B cell (primary cell): ENCODE measurements around the gene PUM2. TPM values are rescaled to one million over a fixed set of nuclear protein-coding genes. Genes with fewer than 3 reads are reported as not detected.

Source experiments
- ATAC-seq: fragments of 200-7000 bp; cut with Tn5 transposase; one replicate; pipeline ENCODE4 v1.10.0; 2021; ENCODE audit warnings: low read depth, mild to moderate bottlenecking, moderate number of reproducible peaks, moderate library complexity
- CTCF ChIA-PET: fragments of 350-600 bp; sonication (Branson Sonifier 250); formaldehyde crosslinking; loops from one replicate; lab custom pipeline; 2021; ENCODE audit warnings: antibody characterized with exemption, inconsistent platforms; lab: Charles Lee
- POLR2A ChIA-PET: fragments of 350-600 bp; sonication (Branson Sonifier 250); formaldehyde crosslinking; loops from one replicate; lab custom pipeline; 2021; ENCODE audit warnings: antibody characterized with exemption; lab: Charles Lee
- DNase-seq: peaks from one replicate; pipeline ENCODE4 v3.0.0; 2013
- H2AFZ ChIP-seq: 2 replicates; pipeline ENCODE4 v1.6.1; 2012; ENCODE audit warnings: mild to moderate bottlenecking, low read depth, low read length; ENCODE audit not compliant: insufficient read depth, poor library complexity, severe bottlenecking
- H3K27ac ChIP-seq, 2 donors: 1 replicate in 1 of 2; 2 replicates in 1 of 2; pipeline ENCODE4 v1.5.1; 2012 to 2013; ENCODE audit warnings: low read length in 2 of 2, mild to moderate bottlenecking in 2 of 2, moderate library complexity in 1 of 2
- H3K27me3 ChIP-seq, 4 experiments: fragments of 200-600 bp in 1 of 4; sonication (generic) in 1 of 4; replicated peaks in 1 of 4; 1 replicate in 2 of 4; 2 replicates in 2 of 4; pipeline versions ENCODE4 v1.6.1 to v1.7.0; 2013 to 2016; ENCODE audit warnings: low read length in 3 of 4, mild to moderate bottlenecking in 2 of 4, mixed read lengths in 1 of 4, moderate library complexity in 1 of 4; ENCODE audit not compliant: insufficient read depth in 4 of 4, control insufficient read depth in 3 of 4; ENCODE audit errors: control extremely low read depth in 1 of 4
- H3K36me3 ChIP-seq, 2 experiments: replicated peaks in 1 of 2; 1 replicate in 1 of 2; 2 replicates in 1 of 2; pipeline versions ENCODE4 v1.6.1 to v1.7.1; 2013; ENCODE audit warnings: low read length in 1 of 2; ENCODE audit not compliant: insufficient read depth in 2 of 2, control insufficient read depth in 1 of 2; ENCODE audit errors: control extremely low read depth in 1 of 2, extremely low read depth in 1 of 2
- H3K4me1 ChIP-seq, 2 donors: fragments of 200-600 bp in 1 of 2; sonication (generic) in 1 of 2; 1 replicate in 1 of 2; 2 replicates in 1 of 2; pipeline versions ENCODE4 v1.5.1 to v1.6.1; 2013 to 2017; ENCODE audit warnings: low read length in 2 of 2; ENCODE audit not compliant: control insufficient read depth in 2 of 2, insufficient read depth in 2 of 2
- H3K4me2 ChIP-seq: replicated peaks from 2 replicates; pipeline ENCODE3; 2012; ENCODE audit warnings: mild to moderate bottlenecking, low read depth, low read length; ENCODE audit not compliant: poor library complexity, severe bottlenecking
- H3K4me3 ChIP-seq, 5 experiments: fragments of 200-600 bp in 1 of 5; sonication (generic) in 1 of 5; 1 replicate in 3 of 5; 2 replicates in 2 of 5; pipeline versions ENCODE4 v1.5.1 to v1.7.0; 2011 to 2016; ENCODE audit warnings: low read length in 4 of 5, mild to moderate bottlenecking in 4 of 5, low read depth in 2 of 5, control low read depth in 1 of 5, moderate library complexity in 1 of 5; ENCODE audit not compliant: insufficient read depth in 1 of 5; ENCODE audit errors: control extremely low read depth in 1 of 5, extremely low read depth in 1 of 5
- H3K79me2 ChIP-seq: fragments of 200-600 bp; sonication (generic); one replicate; pipeline ENCODE4 v1.6.0; 2016; ENCODE audit warnings: low read length; ENCODE audit not compliant: control insufficient read depth, insufficient read depth
- H3K9ac ChIP-seq: fragments of 200-600 bp; sonication (generic); 2 replicates; pipeline ENCODE4 v1.6.1; 2017; ENCODE audit warnings: mild to moderate bottlenecking, low read length, moderate library complexity
- H3K9me3 ChIP-seq, 3 donors: one replicate each; pipeline versions ENCODE4 v1.6.1 to v1.7.1; 2013; ENCODE audit warnings: low read length in 2 of 3; ENCODE audit not compliant: control insufficient read depth in 2 of 3, insufficient read depth in 1 of 3; ENCODE audit errors: control extremely low read depth in 1 of 3
- H4K20me1 ChIP-seq: 2 replicates; pipeline ENCODE4 v1.6.0; 2012; ENCODE audit warnings: mild to moderate bottlenecking, low read length; ENCODE audit not compliant: insufficient read depth, control insufficient read depth, poor library complexity, severe bottlenecking
- H3K27ac Mint-ChIP-seq: one replicate; pipeline ENCODE4 v1.8.0; 2021; ENCODE audit warnings: mixed read lengths
- H3K27me3 Mint-ChIP-seq: one replicate; pipeline ENCODE4 v1.8.0; 2021; ENCODE audit warnings: mixed read lengths
- H3K4me1 Mint-ChIP-seq: one replicate; pipeline ENCODE4 v1.8.0; 2021; ENCODE audit warnings: mixed read lengths
- H3K4me3 Mint-ChIP-seq: one replicate; pipeline ENCODE4 v1.8.0; 2021; ENCODE audit warnings: mixed read lengths
- H3K9me3 Mint-ChIP-seq: one replicate; pipeline ENCODE4 v1.8.0; 2022; ENCODE audit warnings: mixed read lengths; ENCODE audit not compliant: insufficient read depth
- EZH2 ChIP-seq: IDR thresholded peaks from 2 replicates; pipeline ENCODE4 v1.6.1; 2012; ENCODE audit warnings: borderline replicate concordance, low read depth, mild to moderate bottlenecking, moderate library complexity, low read length; ENCODE audit not compliant: insufficient read depth, poor library complexity, severe bottlenecking
- whole genome bisulfite sequencing: methylation state at CpG from one replicate; pipeline ENCODE4 v1.1.5; 2013; ENCODE audit warnings: missing lambda C conversion rate; ENCODE audit not compliant: insufficient coverage; 5-methylcytosine and 5-hydroxymethylcytosine counted together
- intact Hi-C: fragments of 100-400 bp; cut with micrococcal nuclease; formaldehyde crosslinking; loops from one replicate; pipeline ENCODE4 v1.10.0; 2022
- polyA plus RNA-seq: library from polyadenylated mRNA; depleted of rRNA; stranded (reverse); fragments of >200 nt; gene quantifications from 2 replicates; pipeline ENCODE4 v1.2.3, GENCODE V29; 2012
- total RNA-seq, 2 donors: library from RNA; stranded (reverse); fragments of 120-200 nt in 1 of 2; gene quantifications; 1 replicate in 1 of 2; 2 replicates in 1 of 2; pipeline versions ENCODE4 v1.2.3 to v1.2.4, GENCODE V29; 2013 to 2022
- TF ChIP-seq, protein P1 (sequence below): fragments of 200-600 bp; IDR thresholded peaks from one replicate; pipeline ENCODE4 v1.8.0; 2022; ENCODE audit warnings: antibody characterized with exemption, mild to moderate bottlenecking

PUM2 gene
- total and polyA plus RNA-seq, 2 donors (not counting 1 experiment from before 2014, with no cell fraction given): 21.1 to 151 TPM

DNA sequence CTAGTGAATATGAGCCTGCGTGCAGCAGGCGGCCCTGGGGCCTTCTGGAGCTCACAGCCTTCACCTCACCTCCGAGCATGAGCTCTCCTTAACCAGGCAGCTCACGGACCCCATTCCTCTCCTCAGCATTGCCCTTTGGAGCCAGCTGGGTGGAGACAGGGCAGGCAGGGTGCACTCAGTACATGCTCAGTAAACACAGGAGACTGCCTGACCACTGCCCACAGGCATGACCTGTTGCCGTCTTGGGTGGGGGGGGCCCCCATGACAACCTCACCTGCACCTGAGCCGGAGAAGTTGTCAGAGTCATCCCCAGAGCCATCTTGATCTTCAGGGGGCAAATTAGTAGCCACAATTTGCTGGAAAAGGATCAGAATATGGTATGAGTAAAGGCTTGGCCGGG lies 145.6 kb downstream of the PUM2 start:
- no peak for TF ChIP-seq EZH2
- TF ChIP-seq, protein P1, sequence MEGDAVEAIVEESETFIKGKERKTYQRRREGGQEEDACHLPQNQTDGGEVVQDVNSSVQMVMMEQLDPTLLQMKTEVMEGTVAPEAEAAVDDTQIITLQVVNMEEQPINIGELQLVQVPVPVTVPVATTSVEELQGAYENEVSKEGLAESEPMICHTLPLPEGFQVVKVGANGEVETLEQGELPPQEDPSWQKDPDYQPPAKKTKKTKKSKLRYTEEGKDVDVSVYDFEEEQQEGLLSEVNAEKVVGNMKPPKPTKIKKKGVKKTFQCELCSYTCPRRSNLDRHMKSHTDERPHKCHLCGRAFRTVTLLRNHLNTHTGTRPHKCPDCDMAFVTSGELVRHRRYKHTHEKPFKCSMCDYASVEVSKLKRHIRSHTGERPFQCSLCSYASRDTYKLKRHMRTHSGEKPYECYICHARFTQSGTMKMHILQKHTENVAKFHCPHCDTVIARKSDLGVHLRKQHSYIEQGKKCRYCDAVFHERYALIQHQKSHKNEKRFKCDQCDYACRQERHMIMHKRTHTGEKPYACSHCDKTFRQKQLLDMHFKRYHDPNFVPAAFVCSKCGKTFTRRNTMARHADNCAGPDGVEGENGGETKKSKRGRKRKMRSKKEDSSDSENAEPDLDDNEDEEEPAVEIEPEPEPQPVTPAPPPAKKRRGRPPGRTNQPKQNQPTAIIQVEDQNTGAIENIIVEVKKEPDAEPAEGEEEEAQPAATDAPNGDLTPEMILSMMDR: no peak
- Histone ChIP-seq H3K9me3 (peaks cover 0 to 8% (median 0%) of the 10 kb centered on the region in 3 donors), H4K20me1 (no peaks in the 10 kb centered on the region), H3K27ac (no peak overlapping the region), H2AFZ (no peak overlapping the region), H3K4me1 (no peaks in the 10 kb centered on the region), H3K4me2 (no peak overlapping the region), H3K36me3 (no peaks in the 10 kb centered on the region), H3K4me3 (no peak overlapping the region), H3K9ac (no peak overlapping the region), H3K79me2 (no peaks in the 10 kb centered on the region), H3K27me3 (no peaks in the 10 kb centered on the region)
- Mint-ChIP-seq H3K27ac (no peak overlapping the region), H3K4me1 (peaks cover 7% of the 10 kb centered on the region), H3K9me3 (no peaks in the 10 kb centered on the region), H3K27me3 (no peaks in the 10 kb centered on the region), H3K4me3 (no peak overlapping the region)
- WGBS: 88% methylated on average over 7 of the region's 7 CpGs
- CTCF ChIA-PET: no interaction called here
- intact Hi-C loops: no loop called here
- ATAC-seq: no peak
- no peak for DNase-seq
- POLR2A ChIA-PET: no interaction called here

DNA sequence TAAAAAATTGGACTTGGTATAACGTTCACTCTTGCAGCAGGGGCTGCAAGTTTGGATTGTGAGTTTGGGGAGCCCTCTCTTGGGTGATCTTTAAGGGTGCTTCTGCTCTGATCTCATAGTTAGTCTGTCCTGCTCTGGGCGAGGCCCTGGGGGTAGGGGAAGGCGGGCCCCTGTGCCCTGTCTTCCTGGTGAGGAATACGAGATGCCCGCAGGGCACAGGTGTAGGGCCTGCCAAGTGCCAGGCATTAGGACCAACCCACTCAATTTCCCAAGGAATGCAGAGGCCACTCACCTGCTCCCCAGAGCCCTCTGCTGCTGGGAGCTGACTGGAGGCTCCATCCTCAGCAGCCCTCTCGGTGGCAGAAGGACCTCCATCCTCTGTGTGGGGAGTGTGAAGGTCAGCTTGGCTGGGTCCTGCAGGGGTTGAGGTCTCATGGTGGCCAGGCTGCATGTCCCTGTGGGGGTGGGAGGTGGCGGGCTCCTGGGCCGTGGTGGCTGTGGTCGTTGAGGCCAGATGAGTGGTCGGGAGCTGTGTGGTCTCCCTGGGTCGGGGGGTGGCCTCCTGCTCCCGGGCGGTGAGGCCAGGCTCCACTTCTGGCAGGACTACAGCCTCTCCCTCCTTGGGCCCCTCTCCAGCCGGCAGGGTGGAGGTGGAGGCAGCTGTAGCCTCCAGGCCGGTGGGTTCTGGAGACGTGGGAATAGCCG lies 147.0 kb downstream of the PUM2 start:
- Mint-ChIP-seq H3K27ac (no peak overlapping the region), H3K4me1 (peaks cover 7% of the 10 kb centered on the region), H3K9me3 (no peaks in the 10 kb centered on the region), H3K27me3 (peaks cover 7% of the 10 kb centered on the region), H3K4me3 (no peak overlapping the region)
- H2AFZ ChIP-seq: no peak overlapping the region
- H3K4me3 ChIP-seq: no peak overlapping the region
- H3K9me3 ChIP-seq: peaks cover 0 to 8% (median 0%) of the 10 kb centered on the region in 3 donors
- H3K27me3 ChIP-seq: no peaks in the 10 kb centered on the region
- no peak overlapping the region for H3K4me2 ChIP-seq
- intact Hi-C loops: no loop called here
- H3K4me1 ChIP-seq: no peaks in the 10 kb centered on the region
- no peak for ATAC-seq
- H3K9ac ChIP-seq: no peak overlapping the region
- CTCF ChIA-PET: no interaction called here
- 86% methylated on average over 15 of the region's 17 CpGs for WGBS
- no peak overlapping the region for H3K27ac ChIP-seq
- no peaks in the 10 kb centered on the region for H3K79me2 ChIP-seq
- H4K20me1 ChIP-seq: no peaks in the 10 kb centered on the region
- TF ChIP-seq, protein P1: no peak
- TF ChIP-seq EZH2: no peak
- H3K36me3 ChIP-seq: no peaks in the 10 kb centered on the region
- DNase-seq: no peak
- POLR2A ChIA-PET: no interaction called here
